ENCODE data around the gene BTBD9.

GRCh38 chr6:38307740-38308139 lies 332.0 kb downstream of the BTBD9 start:
- TF ChIP-seq CTCF (IDR thresholded peaks at IDR 0.05) (no peak), POLR2A (IDR thresholded peaks at IDR 0.05) (no peak)

All from vagina (tissue), 2 donors.